ENCODE data around the gene PRKCB. TPM values are rescaled to one million over a fixed set of nuclear protein-coding genes. Genes with fewer than 3 reads are reported as not detected.

PRKCB gene
- polyA plus RNA-seq, 2 of the 4 experiments (the other 2 are of a cell fraction), result 0.09 to 0.22 TPM

DNA sequence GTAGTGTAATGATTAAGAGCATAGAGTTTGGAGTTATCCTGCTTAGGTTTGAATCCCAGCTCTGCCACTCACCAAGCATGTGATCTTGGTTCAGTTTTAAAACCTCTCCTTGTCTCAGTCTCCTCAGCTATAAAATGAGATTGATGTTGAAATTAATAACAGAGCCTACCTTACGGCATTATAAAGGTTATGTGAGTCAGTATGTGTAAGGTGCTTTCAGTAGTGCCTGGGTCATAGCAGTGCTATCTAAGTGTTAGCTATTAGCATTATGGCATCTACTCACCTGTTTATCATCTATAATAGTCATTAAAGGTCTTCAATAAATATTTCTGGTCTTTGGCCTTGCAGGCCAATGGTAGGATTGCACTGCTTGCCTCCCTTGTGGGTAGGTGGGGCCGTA is 53.4 kb downstream of the PRKCB start:
- H3K4me1 ChIP-seq, result no peaks in the 10 kb centered on the region
- no peaks in the 10 kb centered on the region for H3K9me3 ChIP-seq
- ChIA-PET CTCF (interaction anchor here (1.2 kb wide), 1 partner anchor 14 kb away, joined by 3 read pairs; no protein-coding TSS in a partner anchor), POLR2A (no interaction called here)
- ATAC-seq (no peak), DNase-seq (ENCODE audit: low read depth in 1 of 2, low spot score in 1 of 2) (no peak), FAIRE-seq (no peak)
- TF ChIP-seq TP53 (CRISPR knock-in tag; IDR thresholded peaks at IDR 0.05) (no peak), POLR2AphosphoS2 (conservative IDR thresholded peaks at IDR 0.05; ENCODE audit: low read length) (no peak), JUN (IDR thresholded peaks at IDR 0.05) (no peak)
- TF ChIP-seq, protein P1, sequence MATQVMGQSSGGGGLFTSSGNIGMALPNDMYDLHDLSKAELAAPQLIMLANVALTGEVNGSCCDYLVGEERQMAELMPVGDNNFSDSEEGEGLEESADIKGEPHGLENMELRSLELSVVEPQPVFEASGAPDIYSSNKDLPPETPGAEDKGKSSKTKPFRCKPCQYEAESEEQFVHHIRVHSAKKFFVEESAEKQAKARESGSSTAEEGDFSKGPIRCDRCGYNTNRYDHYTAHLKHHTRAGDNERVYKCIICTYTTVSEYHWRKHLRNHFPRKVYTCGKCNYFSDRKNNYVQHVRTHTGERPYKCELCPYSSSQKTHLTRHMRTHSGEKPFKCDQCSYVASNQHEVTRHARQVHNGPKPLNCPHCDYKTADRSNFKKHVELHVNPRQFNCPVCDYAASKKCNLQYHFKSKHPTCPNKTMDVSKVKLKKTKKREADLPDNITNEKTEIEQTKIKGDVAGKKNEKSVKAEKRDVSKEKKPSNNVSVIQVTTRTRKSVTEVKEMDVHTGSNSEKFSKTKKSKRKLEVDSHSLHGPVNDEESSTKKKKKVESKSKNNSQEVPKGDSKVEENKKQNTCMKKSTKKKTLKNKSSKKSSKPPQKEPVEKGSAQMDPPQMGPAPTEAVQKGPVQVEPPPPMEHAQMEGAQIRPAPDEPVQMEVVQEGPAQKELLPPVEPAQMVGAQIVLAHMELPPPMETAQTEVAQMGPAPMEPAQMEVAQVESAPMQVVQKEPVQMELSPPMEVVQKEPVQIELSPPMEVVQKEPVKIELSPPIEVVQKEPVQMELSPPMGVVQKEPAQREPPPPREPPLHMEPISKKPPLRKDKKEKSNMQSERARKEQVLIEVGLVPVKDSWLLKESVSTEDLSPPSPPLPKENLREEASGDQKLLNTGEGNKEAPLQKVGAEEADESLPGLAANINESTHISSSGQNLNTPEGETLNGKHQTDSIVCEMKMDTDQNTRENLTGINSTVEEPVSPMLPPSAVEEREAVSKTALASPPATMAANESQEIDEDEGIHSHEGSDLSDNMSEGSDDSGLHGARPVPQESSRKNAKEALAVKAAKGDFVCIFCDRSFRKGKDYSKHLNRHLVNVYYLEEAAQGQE (IDR thresholded peaks at IDR 0.05), result no peak
- WGBS (ENCODE audit: missing lambda C conversion rate), result 59% methylated on average over 2 of the region's 2 CpGs
- H3K4me2 ChIP-seq, result no peak overlapping the region
- no peak overlapping the region for H3K4me3 ChIP-seq
- no peak overlapping the region for H3K27ac ChIP-seq

DNA sequence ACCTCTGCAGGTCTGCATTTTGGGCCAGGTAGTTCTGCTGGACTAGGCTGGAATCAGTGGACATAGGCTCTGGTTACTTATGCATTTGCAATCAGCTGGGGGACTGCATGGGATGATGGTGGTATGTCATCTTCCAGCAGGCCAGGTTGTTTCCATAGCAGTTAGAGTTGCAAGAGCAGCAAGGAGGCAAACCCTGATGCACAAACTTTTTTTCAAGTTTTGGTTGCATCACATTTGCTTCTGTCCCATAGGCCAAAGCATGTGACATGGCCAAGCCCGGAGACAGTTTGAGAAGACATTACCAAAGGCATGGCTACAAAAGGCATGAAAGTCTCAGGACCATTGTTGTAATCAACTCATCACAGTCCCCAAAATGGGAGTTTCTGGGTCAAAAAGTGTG is 58.2 kb downstream of the PRKCB start:
- FAIRE-seq, result no peak

DNA sequence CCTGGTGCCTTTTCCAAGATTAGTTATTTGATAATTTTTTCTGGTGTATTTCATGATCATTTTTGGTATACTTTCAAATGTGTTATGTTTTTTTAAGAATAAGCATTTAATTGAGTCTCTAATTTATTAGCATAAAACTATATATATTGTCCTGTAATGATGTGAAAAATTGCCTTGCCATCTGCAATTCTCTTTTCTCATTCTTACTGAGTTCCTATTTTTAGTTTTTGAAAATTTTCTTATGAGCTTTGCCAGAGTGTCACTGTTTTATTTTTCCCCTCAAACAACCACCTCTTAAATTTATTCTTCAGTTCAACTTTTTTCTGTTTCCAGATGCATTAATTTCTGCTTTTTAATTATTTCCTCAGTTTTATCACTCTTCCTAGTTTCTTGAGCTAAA is 59.3 kb downstream of the PRKCB start:
- FAIRE-seq, result no peak
- TF ChIP-seq POLR2AphosphoS2 (conservative IDR thresholded peaks at IDR 0.05; ENCODE audit: low read length), result no peak
- no peak for TF ChIP-seq PHF8 (IDR thresholded peaks at IDR 0.05; ENCODE audit: borderline replicate concordance, low read depth)
- TF ChIP-seq ZSCAN20 (CRISPR knock-in tag; IDR thresholded peaks at IDR 0.05), result no peak
- POLR2A ChIA-PET, result no interaction called here
- no peaks in the 10 kb centered on the region for H3K4me1 ChIP-seq
- no peak overlapping the region for H3K4me3 ChIP-seq
- H3K4me2 ChIP-seq, result no peak overlapping the region
- H3K27ac ChIP-seq, result no peak overlapping the region
- ATAC-seq, result no peak
- CTCF ChIA-PET, result no interaction called here
- no peak for DNase-seq (ENCODE audit: low read depth in 1 of 2, low spot score in 1 of 2)
- no peaks in the 10 kb centered on the region for H3K9me3 ChIP-seq

More for the DNA sequence above, 58.2 kb downstream of the PRKCB start:
- DNase-seq (ENCODE audit: low read depth in 1 of 2, low spot score in 1 of 2) (no peak), ATAC-seq (no peak)
- Histone ChIP-seq H3K27ac (no peak overlapping the region), H3K4me3 (no peak overlapping the region), H3K4me1 (no peaks in the 10 kb centered on the region), H3K4me2 (no peak overlapping the region), H3K9me3 (no peaks in the 10 kb centered on the region)
- no peak for TF ChIP-seq CBX2 (IDR thresholded peaks at IDR 0.05; ENCODE audit: borderline replicate concordance, low read depth)
- no peak for TF ChIP-seq ZFP36 (IDR thresholded peaks at IDR 0.05; ENCODE audit: borderline replicate concordance, partially characterized antibody)
- no peak for TF ChIP-seq PHF8 (IDR thresholded peaks at IDR 0.05; ENCODE audit: borderline replicate concordance, low read depth)
- TF ChIP-seq, protein P2, sequence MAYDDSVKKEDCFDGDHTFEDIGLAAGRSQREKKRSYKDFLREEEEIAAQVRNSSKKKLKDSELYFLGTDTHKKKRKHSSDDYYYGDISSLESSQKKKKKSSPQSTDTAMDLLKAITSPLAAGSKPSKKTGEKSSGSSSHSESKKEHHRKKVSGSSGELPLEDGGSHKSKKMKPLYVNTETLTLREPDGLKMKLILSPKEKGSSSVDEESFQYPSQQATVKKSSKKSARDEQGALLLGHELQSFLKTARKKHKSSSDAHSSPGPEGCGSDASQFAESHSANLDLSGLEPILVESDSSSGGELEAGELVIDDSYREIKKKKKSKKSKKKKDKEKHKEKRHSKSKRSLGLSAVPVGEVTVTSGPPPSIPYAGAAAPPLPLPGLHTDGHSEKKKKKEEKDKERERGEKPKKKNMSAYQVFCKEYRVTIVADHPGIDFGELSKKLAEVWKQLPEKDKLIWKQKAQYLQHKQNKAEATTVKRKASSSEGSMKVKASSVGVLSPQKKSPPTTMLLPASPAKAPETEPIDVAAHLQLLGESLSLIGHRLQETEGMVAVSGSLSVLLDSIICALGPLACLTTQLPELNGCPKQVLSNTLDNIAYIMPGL (CRISPR knock-in tag; IDR thresholded peaks at IDR 0.05; ENCODE audit: borderline replicate concordance), result no peak
- TF ChIP-seq SMC3 (IDR thresholded peaks at IDR 0.05), result no peak
- TF ChIP-seq HOXB5 (CRISPR knock-in tag; IDR thresholded peaks at IDR 0.05), result no peak
- TF ChIP-seq, protein P3, sequence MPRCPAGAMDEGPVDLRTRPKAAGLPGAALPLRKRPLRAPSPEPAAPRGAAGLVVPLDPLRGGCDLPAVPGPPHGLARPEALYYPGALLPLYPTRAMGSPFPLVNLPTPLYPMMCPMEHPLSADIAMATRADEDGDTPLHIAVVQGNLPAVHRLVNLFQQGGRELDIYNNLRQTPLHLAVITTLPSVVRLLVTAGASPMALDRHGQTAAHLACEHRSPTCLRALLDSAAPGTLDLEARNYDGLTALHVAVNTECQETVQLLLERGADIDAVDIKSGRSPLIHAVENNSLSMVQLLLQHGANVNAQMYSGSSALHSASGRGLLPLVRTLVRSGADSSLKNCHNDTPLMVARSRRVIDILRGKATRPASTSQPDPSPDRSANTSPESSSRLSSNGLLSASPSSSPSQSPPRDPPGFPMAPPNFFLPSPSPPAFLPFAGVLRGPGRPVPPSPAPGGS (IDR thresholded peaks at IDR 0.05), result no peak
- TF ChIP-seq RARB (CRISPR knock-in tag; IDR thresholded peaks at IDR 0.05), result no peak
- no peak for TF ChIP-seq FOSB (CRISPR knock-in tag; IDR thresholded peaks at IDR 0.05)
- TF ChIP-seq SREBF2 (IDR thresholded peaks at IDR 0.05), result no peak
- no peak for TF ChIP-seq KDM1A (IDR thresholded peaks at IDR 0.05; ENCODE audit: low read depth)
- ChIA-PET CTCF (no interaction called here), POLR2A (no interaction called here)
- 6% methylated on average over 1 of the region's 1 CpG for WGBS (ENCODE audit: missing lambda C conversion rate)

Data from A549 (cell line).